CD4-positive, alpha-beta T cell (primary cell): ENCODE results near the gene ONECUT1. TPM values are rescaled to one million over a fixed set of nuclear protein-coding genes. Genes with fewer than 3 reads are reported as not detected.

Source experiments
- ATAC-seq: fragments of 200-7000 bp; cut with Tn5 transposase; one replicate; pipeline ENCODE4 v1.10.0; 2022; ENCODE audit warnings: mild to moderate bottlenecking; ENCODE audit not compliant: poor library complexity
- CTCF ChIA-PET: fragments of 350-600 bp; sonication (Branson Sonifier 250); formaldehyde crosslinking; loops from one replicate; lab custom pipeline; 2021; ENCODE audit warnings: antibody characterized with exemption, inconsistent platforms; lab: Charles Lee
- POLR2A ChIA-PET: fragments of 350-600 bp; sonication (Branson Sonifier 250); formaldehyde crosslinking; loops from one replicate; lab custom pipeline; 2021; ENCODE audit warnings: antibody characterized with exemption, inconsistent platforms; lab: Charles Lee
- DNase-seq, 14 experiments: peaks; one replicate each; pipeline ENCODE4 v3.0.0-alpha.2; 2013 to 2020; ENCODE audit warnings: mixed read lengths in 2 of 14
- H3K27ac ChIP-seq, 2 donors: one replicate each; pipeline versions ENCODE4 v1.5.1 to v1.7.0; 2013; ENCODE audit warnings: low read length in 2 of 2, low read depth in 1 of 2, mild to moderate bottlenecking in 1 of 2
- H3K27me3 ChIP-seq, 2 experiments: 1 replicate in 1 of 2; 2 replicates in 1 of 2; pipeline versions ENCODE4 v1.6.1 to v1.7.0; 2013; ENCODE audit warnings: low read length in 2 of 2, control low read depth in 1 of 2, mild to moderate bottlenecking in 1 of 2, moderate library complexity in 1 of 2; ENCODE audit not compliant: insufficient read depth in 2 of 2, control insufficient read depth in 1 of 2
- H3K36me3 ChIP-seq: one replicate; pipeline ENCODE4 v1.6.1; 2013; ENCODE audit warnings: low read length, control low read depth; ENCODE audit not compliant: insufficient read depth
- H3K4me1 ChIP-seq: one replicate; pipeline ENCODE4 v1.6.1; 2013; ENCODE audit warnings: low read length, control low read depth; ENCODE audit not compliant: insufficient read depth
- H3K4me3 ChIP-seq: one replicate; pipeline ENCODE4 v1.5.1; 2013; ENCODE audit warnings: mild to moderate bottlenecking, low read length, moderate library complexity
- H3K9me3 ChIP-seq, 2 experiments: 1 replicate in 1 of 2; 2 replicates in 1 of 2; pipeline versions ENCODE4 v1.6.1 to v1.7.0; 2013; ENCODE audit warnings: low read length in 2 of 2, mild to moderate bottlenecking in 2 of 2, control low read depth in 1 of 2, moderate library complexity in 1 of 2; ENCODE audit not compliant: control insufficient read depth in 1 of 2, insufficient read depth in 1 of 2
- H3K27ac Mint-ChIP-seq: one replicate; pipeline ENCODE4 v1.8.0; 2020; ENCODE audit warnings: mixed read lengths
- H3K27me3 Mint-ChIP-seq: one replicate; pipeline ENCODE4 v1.8.0; 2021; ENCODE audit warnings: mixed read lengths
- H3K36me3 Mint-ChIP-seq: one replicate; pipeline ENCODE4 v1.8.0; 2021; ENCODE audit warnings: low read depth, mixed read lengths
- H3K4me1 Mint-ChIP-seq: one replicate; pipeline ENCODE4 v1.8.0; 2021; ENCODE audit warnings: low read depth, mixed read lengths
- H3K4me3 Mint-ChIP-seq: one replicate; pipeline ENCODE4 v1.8.0; 2020; ENCODE audit warnings: mild to moderate bottlenecking, mixed read lengths
- H3K9me3 Mint-ChIP-seq: one replicate; pipeline ENCODE4 v1.8.0; 2020; ENCODE audit warnings: mixed read lengths
- CTCF ChIP-seq: fragments of 200-600 bp; IDR thresholded peaks from one replicate; pipeline ENCODE4 v1.8.0; 2022; ENCODE audit warnings: antibody characterized with exemption, mild to moderate bottlenecking
- intact Hi-C, 2 experiments: fragments of 100-400 bp; cut with DNase I in 1 of 2; cut with micrococcal nuclease in 1 of 2; formaldehyde crosslinking; loops; one replicate each; pipeline versions ENCODE4 v1.15.1 to v1.9.0; 2023 to 2025; cut with DNase I, micrococcal nuclease
- total RNA-seq, 174 experiments: library from RNA in 2 of 174; stranded (reverse) in 2 of 174; gene quantifications; one replicate each; pipeline ENCODE4 v1.2.3 and lab custom pipeline; 2021 to 2026

The ONECUT1 gene
- total RNA-seq, 2 experiments from 2014 or later, result not detected

- ATAC-seq (no peak), DNase-seq (no peak)
- Mint-ChIP-seq H3K36me3 (no peaks in the 10 kb centered on the region), H3K4me3 (no peak overlapping the region), H3K27ac (no peak overlapping the region), H3K9me3 (no peaks in the 10 kb centered on the region), H3K27me3 (no peaks in the 10 kb centered on the region), H3K4me1 (peaks cover 9% of the 10 kb centered on the region)
- no peak for TF ChIP-seq CTCF
- Histone ChIP-seq H3K27me3 (no peaks in the 10 kb centered on the region), H3K27ac (no peak overlapping the region), H3K36me3 (no peaks in the 10 kb centered on the region), H3K4me1 (peaks cover 14% of the 10 kb centered on the region), H3K9me3 (no peaks in the 10 kb centered on the region), H3K4me3 (no peak overlapping the region)
- POLR2A ChIA-PET, result interaction anchor here (1.5 kb wide), 1 partner anchor 51 kb away, joined by 4 read pairs; no protein-coding TSS in a partner anchor
- intact Hi-C loops, result loop anchor here (1.0 to 10.0 kb wide), 5 partner anchors 110 to 760 kb away; partner anchors contain the start of gene LEO1 (in 1 of the 2)
- CTCF ChIA-PET, result interaction anchor here (1.2 to 2.8 kb wide), 4 partner anchors 52 to 403 kb away, joined by 3 to 12 read pairs (median 4); partner anchors contain the start of gene ATOSA
These were observed 55.8 kb downstream of the ONECUT1 start for GRCh38 chr15:52734329-52734728.

- H3K27me3 Mint-ChIP-seq, result no peaks in the 10 kb centered on the region
- H3K4me1 Mint-ChIP-seq, result peaks cover 9% of the 10 kb centered on the region
- no peaks in the 10 kb centered on the region for H3K36me3 Mint-ChIP-seq
- ATAC-seq (no peak), DNase-seq (no peak)
- no peak overlapping the region for H3K27ac Mint-ChIP-seq
- Histone ChIP-seq H3K36me3 (no peaks in the 10 kb centered on the region), H3K4me3 (no peak overlapping the region), H3K27me3 (no peaks in the 10 kb centered on the region), H3K4me1 (peaks cover 16% of the 10 kb centered on the region), H3K9me3 (no peaks in the 10 kb centered on the region), H3K27ac (no peak overlapping the region)
- intact Hi-C loops, result loop anchor here (1.0 to 10.0 kb wide), 6 partner anchors 55 to 759 kb away; partner anchors contain the start of genes ATOSA (in 1 of the 2) and LEO1 (in 1 of the 2)
- ChIA-PET POLR2A (interaction anchor here (1.5 kb wide), 1 partner anchor 50 kb away, joined by 4 read pairs; no protein-coding TSS in a partner anchor), CTCF (interaction anchor here (1.2 to 2.8 kb wide), 4 partner anchors 51 to 402 kb away, joined by 3 to 12 read pairs (median 4); partner anchors contain the start of gene ATOSA)
- no peak overlapping the region for H3K4me3 Mint-ChIP-seq
- TF ChIP-seq CTCF, result no peak
- no peaks in the 10 kb centered on the region for H3K9me3 Mint-ChIP-seq
These were observed 56.4 kb downstream of the ONECUT1 start for GRCh38 chr15:52733696-52734255.

GRCh38 chr15:52733088-52733487 lies 57.0 kb downstream of the ONECUT1 start:
- CTCF ChIA-PET, result interaction anchor here (1.7 kb wide), 1 partner anchor 51 kb away, joined by 5 read pairs; no protein-coding TSS in a partner anchor
- Mint-ChIP-seq H3K27ac (no peak overlapping the region), H3K36me3 (no peaks in the 10 kb centered on the region), H3K4me3 (no peak overlapping the region), H3K27me3 (no peaks in the 10 kb centered on the region), H3K4me1 (peaks cover 9% of the 10 kb centered on the region), H3K9me3 (no peaks in the 10 kb centered on the region)
- Histone ChIP-seq H3K4me1 (peaks cover 16% of the 10 kb centered on the region), H3K36me3 (no peaks in the 10 kb centered on the region), H3K4me3 (no peak overlapping the region), H3K27ac (no peak overlapping the region), H3K9me3 (no peaks in the 10 kb centered on the region), H3K27me3 (no peaks in the 10 kb centered on the region)
- intact Hi-C loops, result loop anchor here (2.0 to 10.0 kb wide), 5 partner anchors 54 to 758 kb away; partner anchors contain the start of genes ATOSA (in 1 of the 2) and LEO1 (in 1 of the 2)
- TF ChIP-seq CTCF, result no peak
- no peak for ATAC-seq
- POLR2A ChIA-PET, result no interaction called here
- DNase-seq, result no peak
